ENCODE results near the gene KLF15. TPM values are rescaled to one million over a fixed set of nuclear protein-coding genes. Genes with fewer than 3 reads are reported as not detected.

The KLF15 gene
- total and polyA plus RNA-seq, 2 of the 8 experiments (the other 6 are each of a cell fraction or from before 2014, with no cell fraction given): 15.7 to 19.5 TPM

- Histone ChIP-seq H3K79me1 (ENCODE audit: low read depth, low read length) (no peaks in the 10 kb centered on the region), H2BK12ac (ENCODE audit: low read depth, low read length) (peak overlapping the region; percentile 87; the same call in 1 of the 2 replicates), H4K20me1 (replicated peaks in 1 of 2; ENCODE audit: control insufficient read depth in 1 of 2, insufficient read depth in 2 of 2, low read length in 2 of 2) (no peaks in the 10 kb centered on the region), H3K27me3 (replicated peaks in 1 of 4; ENCODE audit: control insufficient read depth in 3 of 4, extremely low read depth in 1 of 4, insufficient read depth in 3 of 4, low read length in 3 of 4) (no peaks in the 10 kb centered on the region; a peak in 1 of 7 replicates), H3K4ac (replicated peaks; ENCODE audit: insufficient read length, low read depth, low read length) (no peak overlapping the region), H3K9ac (replicated peaks in 1 of 4; ENCODE audit: extremely low read depth in 1 of 4, low read depth in 3 of 4, low read length in 3 of 4) (no peak overlapping the region), H2BK15ac (ENCODE audit: low read length) (peak overlapping the region; percentile 72), H4K8ac (ENCODE audit: extremely low read depth, insufficient read depth, low read length) (peak overlapping the region; percentile 90), H3K56ac (replicated peaks; ENCODE audit: insufficient read length, low read depth, low read length) (no peak overlapping the region), H3K14ac (ENCODE audit: insufficient read length) (no peak overlapping the region), H3K4me2 (ENCODE audit: insufficient read depth in 1 of 2, low read depth in 2 of 2, low read length in 2 of 2) (no peak overlapping the region), H2BK20ac (ENCODE audit: low read length) (peak overlapping the region; percentile 72; the same call in 1 of the 2 replicates), H3K23ac (ENCODE audit: insufficient read length) (no peak overlapping the region), H3K23me2 (ENCODE audit: low read depth, low read length) (no peaks in the 10 kb centered on the region), H3K4me1 (replicated peaks in 1 of 4; ENCODE audit: control insufficient read depth in 3 of 4, insufficient read depth in 4 of 4, low read length in 3 of 4) (peaks cover 0 to 12% (median 5%) of the 10 kb centered on the region in 4 experiments; a peak in 5 of 7 replicates), H3K79me2 (ENCODE audit: control insufficient read depth in 1 of 2, insufficient read depth in 2 of 2, low read length in 2 of 2) (no peaks in the 10 kb centered on the region), H2AFZ (ENCODE audit: low read length) (no peak overlapping the region), H3K4me3 (ENCODE audit: extremely low read depth in 1 of 4, insufficient read depth in 2 of 4, low read depth in 3 of 4, low read length in 4 of 4) (no peak overlapping the region), H2BK120ac (replicated peaks; ENCODE audit: low read depth, low read length) (no peak overlapping the region), H2AK5ac (ENCODE audit: low read depth, low read length) (peak overlapping the region; percentile 57; the same call in 1 of the 2 replicates), H3K36me3 (ENCODE audit: control insufficient read depth in 2 of 4, insufficient read depth in 4 of 4, low read length in 3 of 4) (no peaks in the 10 kb centered on the region), H2BK5ac (ENCODE audit: low read depth, low read length) (peak overlapping the region; percentile 75; the same call in 1 of the 2 replicates), H4K5ac (ENCODE audit: insufficient read length, low read depth, low read length) (no peak overlapping the region), H3K27ac (ENCODE audit: low read depth, low read length) (no peak overlapping the region), H3K9me3 (ENCODE audit: insufficient read depth in 2 of 2, low read depth in 1 of 2, low read length in 1 of 2) (peaks cover 0 to 3% of the 10 kb centered on the region in 2 experiments; a peak in 1 of 4 replicates), H3K18ac (ENCODE audit: extremely low read depth, low read length) (0 out of 2 replicates have a peak overlapping the region, but pooled peaks have one; percentile 79), H4K91ac (replicated peaks; ENCODE audit: insufficient read length, low read length) (no peak overlapping the region)
- POLR2A ChIA-PET (ENCODE audit: partially characterized antibody): no interaction called here
- DNase-seq (ENCODE audit: low read depth in 1 of 2, low spot score in 2 of 2) (no peak), FAIRE-seq (no peak)
- CTCF ChIA-PET (ENCODE audit: partially characterized antibody): interaction anchor here (0.6 kb wide), 1 partner anchor 151 kb away, joined by 3 read pairs; no protein-coding TSS in a partner anchor
- WGBS, 2 experiments (ENCODE audit: extremely low coverage in 1 of 2, insufficient coverage in 1 of 2, insufficient read length in 1 of 2, insufficient replicate concordance in 2 of 2, low coverage in 1 of 2, low lambda C conversion rate in 2 of 2, missing lambda C conversion rate in 1 of 2): 86% methylated on average over 8 of the region's 8 CpGs; no CpG with 5 or more reads in 1 of the 2 experiments
- TF ChIP-seq POLR2A (IDR thresholded peaks at IDR 0.05; ENCODE audit: control extremely low read depth in 1 of 2, low read depth in 2 of 2, low read length in 2 of 2) (no peak), KDM5A (IDR thresholded peaks at IDR 0.05; ENCODE audit: low read length) (no peak), CHD2 (IDR thresholded peaks at IDR 0.05; ENCODE audit: low read length) (no peak), GABPA (IDR thresholded peaks at IDR 0.05; ENCODE audit: borderline replicate concordance, insufficient read depth, low read length) (no peak), NRF1 (IDR thresholded peaks at IDR 0.05; ENCODE audit: low read depth, low read length) (no peak), MAX (IDR thresholded peaks at IDR 0.05) (no peak), SAP30 (IDR thresholded peaks at IDR 0.05; ENCODE audit: insufficient read depth, insufficient replicate concordance, low read length) (no peak), SUZ12 (IDR thresholded peaks at IDR 0.05; ENCODE audit: low read length) (no peak), KDM4A (IDR thresholded peaks at IDR 0.05; ENCODE audit: low read depth, low read length, severe bottlenecking) (no peak), ZNF274 (IDR thresholded peaks at IDR 0.05; ENCODE audit: borderline replicate concordance, extremely low read depth, low read length) (no peak), SP2 (IDR thresholded peaks at IDR 0.05; ENCODE audit: low read length) (no peak), RFX5 (IDR thresholded peaks at IDR 0.05; ENCODE audit: borderline replicate concordance, low read depth, low read length) (no peak)
- TF ChIP-seq, protein P1, sequence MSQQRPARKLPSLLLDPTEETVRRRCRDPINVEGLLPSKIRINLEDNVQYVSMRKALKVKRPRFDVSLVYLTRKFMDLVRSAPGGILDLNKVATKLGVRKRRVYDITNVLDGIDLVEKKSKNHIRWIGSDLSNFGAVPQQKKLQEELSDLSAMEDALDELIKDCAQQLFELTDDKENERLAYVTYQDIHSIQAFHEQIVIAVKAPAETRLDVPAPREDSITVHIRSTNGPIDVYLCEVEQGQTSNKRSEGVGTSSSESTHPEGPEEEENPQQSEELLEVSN (IDR thresholded peaks at IDR 0.05): no peak
Measured at GRCh38 chr3:126316501-126316939, 40.7 kb downstream of the KLF15 start.

Data from H1 (cell line).